ENCODE results near the gene MAP3K2.

The MAP3K2 gene

GRCh38 chr2:127387655-127388422, at the start of gene MAP3K2:
TSS of gene MAP3K2 (minus strand) at chr2:127387975. CDS start at chr2:127343129, 44,846 bp downstream.
- peak within 1 kb of the TSS; percentile 88 for H3K4me3 ChIP-seq (ENCODE audit: low read depth, low read length)
- ChIA-PET CTCF (interaction anchor here (1.1 kb wide), 1 partner anchor 32 kb away, joined by 4 read pairs; no protein-coding TSS in a partner anchor), POLR2A (interaction anchor here (0.9 kb wide), 1 partner anchor 20 kb away, joined by 5 read pairs; no protein-coding TSS in a partner anchor)

GRCh38 chr2:127437056-127437455, 49.3 kb upstream of the MAP3K2 start:
- no peak for TF ChIP-seq CTCF (IDR thresholded peaks at IDR 0.05; ENCODE audit: insufficient read depth, low read length, missing control alignments)
- no peak overlapping the region for H3K4me3 ChIP-seq (ENCODE audit: low read depth, low read length)
- ChIA-PET CTCF (interaction anchor here (0.7 to 2.4 kb wide), 3 partner anchors 10 to 43 kb away, joined by 3 to 6 read pairs (median 3); no protein-coding TSS in a partner anchor), POLR2A (interaction anchor here (0.6 kb wide), 1 partner anchor 114 kb away, joined by 5 read pairs; no protein-coding TSS in a partner anchor)
- no peak for DNase-seq (ENCODE audit: low read depth, low spot score)

More at GRCh38 chr2:127387655-127388422, at the start of gene MAP3K2:
- no peak for DNase-seq (ENCODE audit: low read depth, low spot score)
- no peak for TF ChIP-seq CTCF (IDR thresholded peaks at IDR 0.05; ENCODE audit: insufficient read depth, low read length, missing control alignments)

- no peak for TF ChIP-seq CTCF (IDR thresholded peaks at IDR 0.05; ENCODE audit: insufficient read depth, low read length, missing control alignments)
- CTCF ChIA-PET, result interaction anchor here (0.9 to 1.7 kb wide), 3 partner anchors 15 to 113 kb away, joined by 3 to 4 read pairs (median 3); no protein-coding TSS in a partner anchor
- no peak for DNase-seq (ENCODE audit: low read depth, low spot score)
- POLR2A ChIA-PET, result no interaction called here
- H3K4me3 ChIP-seq (ENCODE audit: low read depth, low read length), result no peak overlapping the region
These were observed 46.7 kb upstream of the MAP3K2 start for GRCh38 chr2:127434515-127434914.

- DNase-seq (ENCODE audit: low read depth, low spot score), result no peak
- CTCF ChIA-PET, result no interaction called here
- POLR2A ChIA-PET, result no interaction called here
- no peak overlapping the region for H3K4me3 ChIP-seq (ENCODE audit: low read depth, low read length)
- TF ChIP-seq CTCF (IDR thresholded peaks at IDR 0.05; ENCODE audit: insufficient read depth, low read length, missing control alignments), result no peak
These were observed 43.7 kb upstream of the MAP3K2 start for GRCh38 chr2:127431408-127432023.

GRCh38 chr2:127429844-127430425, 42.2 kb upstream of the MAP3K2 start:
- ChIA-PET CTCF (interaction anchor here (1.0 kb wide), 1 partner anchor 25 kb away, joined by 3 read pairs; no protein-coding TSS in a partner anchor), POLR2A (no interaction called here)
- no peak for DNase-seq (ENCODE audit: low read depth, low spot score)
- H3K4me3 ChIP-seq (ENCODE audit: low read depth, low read length), result no peak overlapping the region
- TF ChIP-seq CTCF (IDR thresholded peaks at IDR 0.05; ENCODE audit: insufficient read depth, low read length, missing control alignments), result no peak

GRCh38 chr2:127429291-127429690, 41.5 kb upstream of the MAP3K2 start:
- CTCF ChIA-PET, result interaction anchor here (1.0 kb wide), 1 partner anchor 26 kb away, joined by 3 read pairs; no protein-coding TSS in a partner anchor
- POLR2A ChIA-PET, result no interaction called here
- DNase-seq (ENCODE audit: low read depth, low spot score), result no peak
- TF ChIP-seq CTCF (IDR thresholded peaks at IDR 0.05; ENCODE audit: insufficient read depth, low read length, missing control alignments), result no peak
- H3K4me3 ChIP-seq (ENCODE audit: low read depth, low read length), result no peak overlapping the region

Measured in AG04449 (cell line).